Keratinocyte (primary cell): Measurements from ENCODE around the gene GIMAP4. TPM values are rescaled to one million over a fixed set of nuclear protein-coding genes. Genes with fewer than 3 reads are reported as not detected.

Source experiments
- DNase-seq: peaks from one replicate; pipeline ENCODE4 v3.0.0-alpha.2; 2011; ENCODE audit warnings: low read depth, missing footprints, low spot score
- FAIRE-seq: peaks from 2 replicates; lab custom pipeline; 2011; peaks lifted over from hg19 to GRCh38; lab: Jason Lieb, UNC
- H2AFZ ChIP-seq: 2 replicates; pipeline ENCODE4 v1.6.0; 2012; ENCODE audit warnings: low read length, control low read depth, inconsistent platforms; ENCODE audit not compliant: control insufficient read depth
- H3K27ac ChIP-seq: 2 replicates; pipeline ENCODE4 v1.5.1; 2011; ENCODE audit warnings: low read length; ENCODE audit not compliant: control insufficient read depth, insufficient read depth
- H3K27me3 ChIP-seq: 3 replicates; pipeline ENCODE4 v1.6.0; 2011; ENCODE audit warnings: low read length; ENCODE audit not compliant: control insufficient read depth, insufficient read depth; ENCODE audit errors: extremely low read depth
- H3K36me3 ChIP-seq, 2 experiments: 2 replicates in 1 of 2; 3 replicates in 1 of 2; pipeline ENCODE4 v1.5.1; 2011; ENCODE audit warnings: low read length in 2 of 2, mild to moderate bottlenecking in 1 of 2; ENCODE audit not compliant: control insufficient read depth in 2 of 2, insufficient read depth in 2 of 2; ENCODE audit errors: extremely low read depth in 1 of 2
- H3K4me1 ChIP-seq: 3 replicates; pipeline ENCODE4 v1.5.1; 2011; ENCODE audit warnings: low read length; ENCODE audit not compliant: control insufficient read depth, insufficient read depth; ENCODE audit errors: extremely low read depth
- H3K4me2 ChIP-seq: 3 replicates; pipeline ENCODE4 v1.6.0; 2011; ENCODE audit warnings: low read depth, low read length; ENCODE audit not compliant: control insufficient read depth, insufficient read depth; ENCODE audit errors: extremely low read depth
- H3K4me3 ChIP-seq, 3 experiments: fragments of 200-600 bp in 1 of 3; sonication (generic) in 1 of 3; 2 replicates in 2 of 3; 3 replicates in 1 of 3; pipeline ENCODE4 v1.5.1; 2011 to 2016; ENCODE audit warnings: low read length in 3 of 3, mild to moderate bottlenecking in 3 of 3, control low read depth in 2 of 3, inconsistent platforms in 1 of 3, low read depth in 1 of 3, mixed read lengths in 1 of 3, mixed run types in 1 of 3, moderate library complexity in 1 of 3; ENCODE audit not compliant: control insufficient read depth in 2 of 3, insufficient read depth in 2 of 3; ENCODE audit errors: extremely low read depth in 1 of 3
- H3K79me2 ChIP-seq: 2 replicates; pipeline ENCODE4 v1.6.0; 2012; ENCODE audit warnings: low read length; ENCODE audit not compliant: control insufficient read depth, insufficient read depth
- H3K9ac ChIP-seq: 3 replicates; pipeline ENCODE4 v1.6.0; 2011; ENCODE audit warnings: low read length; ENCODE audit not compliant: control insufficient read depth, insufficient read depth; ENCODE audit errors: extremely low read depth
- H3K9me1 ChIP-seq: 3 replicates; pipeline ENCODE4 v1.6.0; 2011; ENCODE audit warnings: low read length; ENCODE audit not compliant: control insufficient read depth, insufficient read depth; ENCODE audit errors: extremely low read depth
- H3K9me3 ChIP-seq: 2 replicates; pipeline ENCODE4 v1.5.1; 2012; ENCODE audit warnings: low read depth, low read length; ENCODE audit not compliant: control insufficient read depth
- H4K20me1 ChIP-seq: 3 replicates; pipeline ENCODE4 v1.6.0; 2011; ENCODE audit warnings: low read length; ENCODE audit not compliant: control insufficient read depth, insufficient read depth; ENCODE audit errors: extremely low read depth
- CTCF ChIP-seq, 3 experiments: IDR thresholded peaks in 1 of 3; conservative IDR thresholded peaks in 1 of 3; optimal IDR thresholded peaks in 1 of 3; 2 replicates in 2 of 3; 3 replicates in 1 of 3; pipeline versions ENCODE3 to v1.5.1; 2011; ENCODE audit warnings: low read length in 3 of 3, mild to moderate bottlenecking in 3 of 3, moderate library complexity in 2 of 3, control low read depth in 1 of 3, inconsistent platforms in 1 of 3; ENCODE audit not compliant: insufficient read depth in 2 of 3; ENCODE audit errors: extremely low read depth in 1 of 3
- EZH2 ChIP-seq: IDR thresholded peaks from one replicate; pipeline ENCODE4 v1.6.1; 2012; ENCODE audit warnings: inconsistent platforms, mild to moderate bottlenecking, low read length, moderate library complexity
- dilution Hi-C: fragments of 300-500 bp; cut with MboI; formaldehyde crosslinking; loops from one replicate; pipeline ENCODE4 v1.7.0; 2020; ENCODE audit warnings: low sequenced_read_pairs; ENCODE audit not compliant: extremely low pct_ligation_motif_present
- polyA plus RNA-seq, 5 experiments: library from polyadenylated mRNA; depleted of rRNA in 3 of 5; stranded (reverse) in 3 of 5; stranded (forward) in 1 of 5; unstranded in 1 of 5; fragments of >200 nt; gene quantifications; 1 replicate in 1 of 5; 2 replicates in 3 of 5; 3 replicates in 1 of 5; pipeline versions ENCODE4 v1.2.1 to v1.2.3, GENCODE V29; 2011 to 2012; ENCODE audit warnings: missing spikeins in 2 of 5, low read depth in 1 of 5, low replicate concordance in 1 of 5

Gene GIMAP4
- polyA plus RNA-seq, 1 donor (not counting 4 experiments of a cell fraction or from before 2014, with no cell fraction given): not detected

- no peak overlapping the region for H3K4me3 ChIP-seq
- no peaks in the 10 kb centered on the region for H3K79me2 ChIP-seq
- no peaks in the 10 kb centered on the region for H3K27me3 ChIP-seq
- DNase-seq: no peak
- no peaks in the 10 kb centered on the region for H4K20me1 ChIP-seq
- dilution Hi-C loops: no loop called here
- H3K4me1 ChIP-seq: no peaks in the 10 kb centered on the region
- H3K27ac ChIP-seq: no peak overlapping the region
- no peaks in the 10 kb centered on the region for H3K9me3 ChIP-seq
- no peak for FAIRE-seq
- no peak overlapping the region for H2AFZ ChIP-seq
- H3K9me1 ChIP-seq: no peaks in the 10 kb centered on the region
- H3K36me3 ChIP-seq: no peaks in the 10 kb centered on the region
- TF ChIP-seq EZH2 (no peak), CTCF (optimal IDR thresholded peaks at IDR 0.05 in 1 of 3, IDR thresholded peaks at IDR 0.05 in 1 of 3, conservative IDR thresholded peaks at IDR 0.05 in 1 of 3; ENCODE audit: extremely low read depth in 1 of 3, insufficient read depth in 2 of 3, low read length in 3 of 3) (no peak)
- H3K9ac ChIP-seq: no peak overlapping the region
- H3K4me2 ChIP-seq: no peak overlapping the region
Measured at GRCh38 chr7:150531704-150532103, 35.5 kb upstream of the GIMAP4 start.

- dilution Hi-C loops: no loop called here
Measured at GRCh38 chr7:150538259-150538658, 28.9 kb upstream of the GIMAP4 start.

More at GRCh38 chr7:150538259-150538658, 28.9 kb upstream of the GIMAP4 start:
- Histone ChIP-seq H2AFZ (no peak overlapping the region), H3K79me2 (no peaks in the 10 kb centered on the region), H3K4me3 (no peak overlapping the region), H3K9me3 (no peaks in the 10 kb centered on the region), H3K27ac (no peak overlapping the region), H3K36me3 (no peaks in the 10 kb centered on the region), H3K4me2 (no peak overlapping the region), H3K4me1 (no peaks in the 10 kb centered on the region), H3K9me1 (no peaks in the 10 kb centered on the region), H4K20me1 (no peaks in the 10 kb centered on the region), H3K9ac (no peak overlapping the region), H3K27me3 (no peaks in the 10 kb centered on the region)
- DNase-seq (no peak), FAIRE-seq (no peak)
- TF ChIP-seq CTCF (optimal IDR thresholded peaks at IDR 0.05 in 1 of 3, IDR thresholded peaks at IDR 0.05 in 1 of 3, conservative IDR thresholded peaks at IDR 0.05 in 1 of 3; ENCODE audit: extremely low read depth in 1 of 3, insufficient read depth in 2 of 3, low read length in 3 of 3) (no peak), EZH2 (no peak)
